Ishikawa (cell line): ENCODE measurements around the gene MAP3K7.

Experiments used
- EGR1 ChIP-seq: IDR thresholded peaks from 2 replicates; pipeline ENCODE4 v1.6.1; 2012
- RAD21 ChIP-seq: IDR thresholded peaks from 2 replicates; pipeline ENCODE4 v1.6.1; 2012; ENCODE audit warnings: low read depth
- TCF12 ChIP-seq: IDR thresholded peaks from 2 replicates; pipeline ENCODE4 v1.6.1; 2012; ENCODE audit warnings: low read depth
- YY1 ChIP-seq: IDR thresholded peaks from 2 replicates; pipeline ENCODE4 v1.6.1; 2012; ENCODE audit warnings: low read depth
- TF ChIP-seq, protein P1 (sequence below): IDR thresholded peaks from 2 replicates; pipeline ENCODE4 v1.6.1; 2012

DNA sequence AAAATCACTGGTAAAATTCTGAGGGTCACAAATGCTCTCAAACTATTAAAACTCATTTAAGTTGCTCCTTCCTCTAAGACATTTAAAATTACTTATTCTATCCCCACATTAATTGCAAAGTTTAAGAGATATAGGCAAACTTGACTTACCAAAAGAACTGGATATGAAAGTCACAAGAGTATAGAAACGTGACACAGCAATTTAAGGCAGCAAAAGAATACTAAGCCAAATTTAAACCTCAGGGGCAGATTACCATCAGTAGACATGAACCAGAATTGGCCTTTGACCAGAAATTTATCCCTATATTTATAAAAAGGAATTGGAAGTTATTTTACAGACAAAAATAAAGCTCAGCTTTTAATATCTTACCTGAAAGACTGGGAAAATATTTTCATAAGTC is 56.0 kb downstream of the MAP3K7 start:
- TF ChIP-seq YY1 (no peak), TCF12 (no peak), EGR1 (no peak), RAD21 (no peak)
- TF ChIP-seq, protein P1, sequence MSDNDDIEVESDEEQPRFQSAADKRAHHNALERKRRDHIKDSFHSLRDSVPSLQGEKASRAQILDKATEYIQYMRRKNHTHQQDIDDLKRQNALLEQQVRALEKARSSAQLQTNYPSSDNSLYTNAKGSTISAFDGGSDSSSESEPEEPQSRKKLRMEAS: no peak
